Myocyte (in vitro differentiated cells): ENCODE data around the gene RNASE4. TPM values are rescaled to one million over a fixed set of nuclear protein-coding genes. Genes with fewer than 3 reads are reported as not detected.

ENCODE experiments used
- DNase-seq: peaks from one replicate; pipeline ENCODE4 v3.0.0-alpha.2; 2012; ENCODE audit warnings: low read depth
- total RNA-seq: library from RNA; depleted of rRNA; stranded (reverse); fragments of >200 nt; gene quantifications from 2 replicates; pipeline ENCODE4 v1.2.3, GENCODE V29; 2014

The RNASE4 gene
- total RNA-seq, 1 donor from 2014 or later = 7.2 TPM

DNA sequence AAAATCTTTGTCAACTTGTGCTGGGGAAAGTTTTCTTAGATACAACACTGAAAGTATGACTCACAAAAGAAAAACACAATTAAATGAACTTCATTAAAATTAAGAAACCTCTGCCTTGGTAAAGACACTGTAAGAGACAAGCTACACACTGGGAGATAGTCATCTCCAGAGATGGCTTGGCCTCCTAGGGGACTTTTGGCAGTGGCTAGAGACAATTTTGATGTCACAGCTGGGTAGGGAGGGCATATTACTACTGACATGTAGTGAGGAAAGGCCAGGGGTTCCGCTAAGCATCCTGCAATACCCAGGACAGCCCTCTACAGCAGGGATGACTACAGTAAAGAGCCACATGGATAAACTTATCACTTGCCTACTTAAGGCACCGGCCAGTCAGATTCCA is 8.7 kb upstream of the RNASE4 start:
- DNase-seq = no peak

DNA sequence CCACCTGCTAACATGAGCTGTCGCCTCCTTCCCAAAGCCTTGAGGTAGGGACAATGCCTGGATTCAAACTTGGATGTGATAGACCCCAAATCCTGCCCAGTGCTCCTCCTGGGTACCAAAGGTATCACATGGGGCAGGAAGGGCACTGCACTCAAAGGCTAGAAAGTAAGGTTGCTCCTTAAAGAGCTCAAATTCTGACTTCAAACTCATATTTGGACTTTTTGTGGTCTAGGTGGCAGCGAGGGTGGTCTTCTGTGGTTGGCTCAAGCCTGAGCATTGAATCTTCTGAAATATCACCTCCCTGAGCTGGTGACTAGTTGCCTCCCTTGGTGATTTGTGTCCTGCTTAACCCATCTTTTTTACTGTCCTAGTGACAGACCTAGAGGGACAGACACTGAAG is 8.3 kb upstream of the RNASE4 start:
- no peak for DNase-seq

- peak; percentile 20 for DNase-seq
These were observed 4.5 kb upstream of the RNASE4 start for GRCh38 chr14:20679907-20680306.

- no peak for DNase-seq
These were observed 4.0 kb upstream of the RNASE4 start for GRCh38 chr14:20680363-20680762.

GRCh38 chr14:20680843-20681347 is 3.5 kb upstream of the RNASE4 start:
- no peak for DNase-seq

DNA sequence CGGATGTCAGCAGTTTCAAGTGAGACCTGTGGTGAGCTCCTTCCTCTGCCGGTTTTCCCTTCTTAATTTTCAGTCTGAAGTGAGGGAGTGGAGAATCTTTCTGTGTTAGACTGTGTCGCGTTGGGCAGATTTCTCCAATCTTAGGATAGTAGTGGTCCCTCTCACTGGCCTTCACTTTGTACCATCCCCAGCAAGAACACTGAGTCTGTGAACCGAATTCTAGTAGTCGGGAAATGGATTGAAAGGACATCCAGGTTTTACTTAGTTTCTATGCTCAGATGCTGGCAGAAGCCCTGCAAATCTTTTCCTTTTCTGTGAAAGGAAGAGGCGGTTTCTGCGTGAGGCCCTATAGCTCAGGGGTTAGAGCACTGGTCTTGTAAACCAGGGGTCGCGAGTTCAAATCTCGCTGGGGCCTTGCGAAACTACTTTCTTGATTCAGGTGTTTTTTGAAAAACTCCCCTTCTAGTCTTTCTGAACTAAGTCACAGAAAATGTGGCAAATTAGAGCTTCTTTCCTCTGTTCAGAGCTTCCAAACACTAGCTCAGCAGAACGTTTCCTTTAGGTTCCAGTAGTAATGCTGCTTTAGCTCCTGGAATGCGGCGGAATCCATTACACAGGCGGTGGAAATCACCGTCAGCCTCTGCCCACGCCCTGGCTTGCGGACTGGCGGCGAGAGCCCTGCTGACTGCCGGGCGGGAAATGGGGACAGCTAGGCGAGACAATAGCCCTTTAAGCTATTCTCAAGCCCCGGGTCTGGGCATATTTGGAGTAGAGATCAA is 2.8 kb upstream of the RNASE4 start:
- peak; percentile 89 for DNase-seq

GRCh38 chr14:20682127-20682434 is 2.3 kb upstream of the RNASE4 start:
- no peak for DNase-seq

DNA sequence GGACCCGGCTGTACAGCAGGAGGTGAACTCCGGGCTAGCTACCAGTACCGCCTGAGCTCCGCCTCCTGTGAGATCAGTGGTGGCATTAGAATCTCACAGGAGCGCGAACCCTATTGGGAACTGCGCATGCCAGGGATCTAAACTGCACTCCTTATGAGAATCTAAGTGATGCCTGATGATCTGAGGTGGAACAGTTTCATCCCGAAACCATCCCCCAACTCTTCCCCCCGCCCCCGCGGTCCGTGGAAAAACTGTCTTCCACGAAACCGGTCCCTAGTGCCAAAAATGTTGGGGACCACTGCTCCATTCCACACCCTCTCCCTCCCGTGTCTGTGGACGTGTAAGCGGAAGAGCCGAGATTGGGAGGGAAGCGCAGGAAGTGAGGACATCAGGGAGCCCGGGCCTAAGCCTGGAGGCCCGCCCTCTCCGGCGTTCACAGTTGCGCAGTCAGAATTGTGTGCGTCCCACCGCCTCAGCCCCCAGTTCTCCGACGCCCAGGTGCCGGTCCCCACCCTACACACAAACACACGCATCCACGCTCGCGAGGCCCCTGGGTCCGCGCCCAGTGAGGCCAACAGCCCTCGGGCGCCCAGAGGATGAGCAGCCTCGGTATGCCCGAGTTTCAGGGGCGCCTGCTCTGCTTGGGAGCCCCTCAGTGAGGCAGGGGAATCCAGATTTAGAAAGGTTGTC is 1.8 kb upstream of the RNASE4 start:
- DNase-seq = peak; percentile 96

- DNase-seq = peak; percentile 92
These were observed 1.1 kb upstream of the RNASE4 start for GRCh38 chr14:20683125-20683890.

- peak; percentile 14 for DNase-seq
These were observed 499 bp downstream of the RNASE4 start for GRCh38 chr14:20684662-20685456.

GRCh38 chr14:20686386-20687143 is 2.2 kb downstream of the RNASE4 start:
- DNase-seq = no peak

DNA sequence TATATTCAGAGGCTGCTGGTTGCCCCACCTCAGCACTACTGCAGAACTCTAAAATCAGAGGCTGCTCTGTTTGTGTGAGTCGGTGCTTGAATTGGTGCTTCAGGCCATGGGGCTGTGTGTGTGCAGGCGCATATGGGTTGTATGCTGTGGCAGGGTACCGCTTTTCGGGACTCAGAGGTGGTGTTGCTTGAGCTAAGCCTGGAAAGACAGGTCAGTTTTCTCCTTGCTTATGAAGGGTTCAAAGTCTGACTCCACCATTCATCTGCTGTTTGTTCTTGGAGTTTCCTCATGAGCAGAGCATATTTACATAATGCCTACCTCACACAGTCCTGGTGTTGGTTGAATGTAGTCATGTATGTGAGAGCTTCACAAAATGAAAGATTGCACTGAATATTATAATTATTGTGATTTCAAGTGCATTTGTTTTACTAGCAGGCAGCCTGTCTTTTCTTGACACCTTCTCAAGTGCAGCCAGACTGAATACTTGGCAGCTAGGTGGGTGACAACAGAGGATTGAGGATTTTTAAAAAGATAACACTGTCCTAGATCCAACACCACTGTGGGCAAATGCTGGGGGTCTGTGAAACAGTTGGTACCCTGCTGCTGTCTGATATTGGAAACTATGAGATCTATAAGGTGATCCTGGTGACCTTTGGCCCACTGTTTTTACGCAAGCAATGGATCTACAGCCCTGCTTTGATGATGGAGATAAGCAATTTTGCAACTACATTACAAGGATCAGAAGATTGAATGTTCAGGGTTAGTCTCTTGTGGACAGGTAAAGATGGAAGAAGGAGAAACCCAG is 3.2 kb downstream of the RNASE4 start:
- no peak for DNase-seq

GRCh38 chr14:20688167-20688839 is 3.9 kb downstream of the RNASE4 start, which contains the start of gene ANG:
TSS of gene ANG (plus strand) at chr14:20688764. CDS start at chr14:20693565, 4,801 bp downstream.
- DNase-seq = no peak

GRCh38 chr14:20690848-20691640 is 6.7 kb downstream of the RNASE4 start:
- peak; percentile 77 for DNase-seq

- DNase-seq = no peak
These were observed 7.9 kb downstream of the RNASE4 start for GRCh38 chr14:20692116-20692751.

- DNase-seq = no peak
These were observed 12.4 kb downstream of the RNASE4 start for GRCh38 chr14:20696764-20697163.

GRCh38 chr14:20697273-20698017 is 13.1 kb downstream of the RNASE4 start:
- DNase-seq = peak; percentile 75
